ENCODE data around the gene MRPL36.

The MRPL36 gene

GRCh38 chr5:1796371-1797102 is 3.1 kb downstream of the MRPL36 start:
- no peak for TF ChIP-seq CTCF (IDR thresholded peaks at IDR 0.05; ENCODE audit: extremely low read depth, insufficient read depth, missing control alignments)
- DNase-seq (ENCODE audit: low spot score): no peak
- in situ Hi-C loops (cut with MboI; ENCODE audit: low pct_unique_long_range_greater_than_20kb, low sequenced_read_pairs, unreplicated experiment): no loop called here

GRCh38 chr5:1795931-1796330 is 3.7 kb downstream of the MRPL36 start:
- no peak for TF ChIP-seq CTCF (IDR thresholded peaks at IDR 0.05; ENCODE audit: extremely low read depth, insufficient read depth, missing control alignments)
- no peak for DNase-seq (ENCODE audit: low spot score)
- in situ Hi-C loops (cut with MboI; ENCODE audit: low pct_unique_long_range_greater_than_20kb, low sequenced_read_pairs, unreplicated experiment): no loop called here

GRCh38 chr5:1795506-1795905 is 4.1 kb downstream of the MRPL36 start:
- in situ Hi-C loops (cut with MboI; ENCODE audit: low pct_unique_long_range_greater_than_20kb, low sequenced_read_pairs, unreplicated experiment): no loop called here
- no peak for DNase-seq (ENCODE audit: low spot score)
- no peak for TF ChIP-seq CTCF (IDR thresholded peaks at IDR 0.05; ENCODE audit: extremely low read depth, insufficient read depth, missing control alignments)

GRCh38 chr5:1794901-1795290 is 4.7 kb downstream of the MRPL36 start:
- DNase-seq (ENCODE audit: low spot score): no peak
- TF ChIP-seq CTCF (IDR thresholded peaks at IDR 0.05; ENCODE audit: extremely low read depth, insufficient read depth, missing control alignments): no peak
- in situ Hi-C loops (cut with MboI; ENCODE audit: low pct_unique_long_range_greater_than_20kb, low sequenced_read_pairs, unreplicated experiment): no loop called here

- no peak for DNase-seq (ENCODE audit: low spot score)
- in situ Hi-C loops (cut with MboI; ENCODE audit: low pct_unique_long_range_greater_than_20kb, low sequenced_read_pairs, unreplicated experiment): no loop called here
- TF ChIP-seq CTCF (IDR thresholded peaks at IDR 0.05; ENCODE audit: extremely low read depth, insufficient read depth, missing control alignments): no peak
These were observed 5.4 kb downstream of the MRPL36 start for GRCh38 chr5:1793966-1794900.

- DNase-seq (ENCODE audit: low spot score): no peak
- in situ Hi-C loops (cut with MboI; ENCODE audit: low pct_unique_long_range_greater_than_20kb, low sequenced_read_pairs, unreplicated experiment): no loop called here
- TF ChIP-seq CTCF (IDR thresholded peaks at IDR 0.05; ENCODE audit: extremely low read depth, insufficient read depth, missing control alignments): no peak
These were observed 6.3 kb downstream of the MRPL36 start for GRCh38 chr5:1793301-1793740.

All from GM13977 (cell line).